Anterior cingulate cortex (tissue), 58 donors: ENCODE measurements around the gene ADAM10.
"Not testable (repeated sequence)": the region's sequence is repeated elsewhere in the genome, so short reads cannot be mapped to it uniquely, and the experiment has no call there.

Source experiments
- DNase-seq, 58 donors: peaks; one replicate each; lab custom pipeline; 2025; lab: John Stamatoyannopoulos, UW

ADAM10 gene, protein sequence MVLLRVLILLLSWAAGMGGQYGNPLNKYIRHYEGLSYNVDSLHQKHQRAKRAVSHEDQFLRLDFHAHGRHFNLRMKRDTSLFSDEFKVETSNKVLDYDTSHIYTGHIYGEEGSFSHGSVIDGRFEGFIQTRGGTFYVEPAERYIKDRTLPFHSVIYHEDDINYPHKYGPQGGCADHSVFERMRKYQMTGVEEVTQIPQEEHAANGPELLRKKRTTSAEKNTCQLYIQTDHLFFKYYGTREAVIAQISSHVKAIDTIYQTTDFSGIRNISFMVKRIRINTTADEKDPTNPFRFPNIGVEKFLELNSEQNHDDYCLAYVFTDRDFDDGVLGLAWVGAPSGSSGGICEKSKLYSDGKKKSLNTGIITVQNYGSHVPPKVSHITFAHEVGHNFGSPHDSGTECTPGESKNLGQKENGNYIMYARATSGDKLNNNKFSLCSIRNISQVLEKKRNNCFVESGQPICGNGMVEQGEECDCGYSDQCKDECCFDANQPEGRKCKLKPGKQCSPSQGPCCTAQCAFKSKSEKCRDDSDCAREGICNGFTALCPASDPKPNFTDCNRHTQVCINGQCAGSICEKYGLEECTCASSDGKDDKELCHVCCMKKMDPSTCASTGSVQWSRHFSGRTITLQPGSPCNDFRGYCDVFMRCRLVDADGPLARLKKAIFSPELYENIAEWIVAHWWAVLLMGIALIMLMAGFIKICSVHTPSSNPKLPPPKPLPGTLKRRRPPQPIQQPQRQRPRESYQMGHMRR

GRCh38 chr15:58749532-58750337 is at the start of gene ADAM10:
ADAM10 (minus strand) TSS chr15:58749707; CDS start chr15:58749534, 173 bp downstream.
- DNase-seq: peak; percentile 77 to 100 (median 99)

- DNase-seq: no peak
Measured at GRCh38 chr15:58797505-58797904, 48.0 kb upstream of the ADAM10 start.

GRCh38 chr15:58795825-58796224 is 46.3 kb upstream of the ADAM10 start:
- no peak for DNase-seq

DNA sequence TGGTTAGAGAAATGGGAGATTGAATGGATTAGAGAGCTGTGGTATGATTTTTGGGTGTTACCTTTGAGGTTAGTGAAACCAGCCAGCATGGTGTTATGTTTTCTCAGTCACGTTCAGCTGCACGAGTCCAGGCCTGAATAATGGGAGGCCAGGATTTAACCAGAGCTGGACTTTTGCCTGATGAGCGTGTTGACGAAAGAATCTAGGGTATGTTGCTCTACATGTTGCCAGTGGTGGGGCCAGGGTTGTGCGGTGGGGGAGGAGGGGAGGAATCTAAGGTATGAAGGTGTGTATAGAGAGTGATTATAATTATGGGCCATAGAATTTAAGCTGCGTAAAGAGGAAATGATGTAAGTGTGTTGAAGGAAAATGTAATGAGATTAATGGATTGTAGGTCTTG is 44.4 kb upstream of the ADAM10 start:
- DNase-seq: no peak

- no peak for DNase-seq
Measured at GRCh38 chr15:58788056-58788710, 38.7 kb upstream of the ADAM10 start.

- peak in 1 of 58 donors; percentile 20 for DNase-seq
Measured at GRCh38 chr15:58785355-58785754, 35.8 kb upstream of the ADAM10 start.

DNA sequence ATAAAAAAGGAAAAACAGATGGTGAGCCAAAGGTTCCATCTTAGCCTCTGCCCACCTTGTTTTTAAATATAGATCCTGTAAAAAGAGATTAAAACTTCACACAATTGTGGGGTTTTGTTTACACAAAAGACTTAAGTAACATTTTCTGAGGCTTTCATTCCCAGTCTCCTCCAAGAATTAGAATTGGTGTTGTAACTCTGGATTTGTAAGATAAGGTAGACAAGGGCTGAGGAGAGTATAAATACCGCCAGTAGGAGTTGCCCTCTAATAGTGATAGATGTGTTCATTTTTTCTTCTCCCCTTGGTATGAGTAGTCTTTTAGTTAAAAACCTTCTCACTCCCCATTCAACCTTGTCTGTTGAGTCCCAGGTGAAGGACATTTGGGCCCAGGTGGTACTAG is 30.0 kb upstream of the ADAM10 start:
- DNase-seq: no peak

GRCh38 chr15:58777107-58777506 is 27.6 kb upstream of the ADAM10 start:
- no peak for DNase-seq

GRCh38 chr15:58775402-58775801 is 25.9 kb upstream of the ADAM10 start:
- no peak for DNase-seq

DNA sequence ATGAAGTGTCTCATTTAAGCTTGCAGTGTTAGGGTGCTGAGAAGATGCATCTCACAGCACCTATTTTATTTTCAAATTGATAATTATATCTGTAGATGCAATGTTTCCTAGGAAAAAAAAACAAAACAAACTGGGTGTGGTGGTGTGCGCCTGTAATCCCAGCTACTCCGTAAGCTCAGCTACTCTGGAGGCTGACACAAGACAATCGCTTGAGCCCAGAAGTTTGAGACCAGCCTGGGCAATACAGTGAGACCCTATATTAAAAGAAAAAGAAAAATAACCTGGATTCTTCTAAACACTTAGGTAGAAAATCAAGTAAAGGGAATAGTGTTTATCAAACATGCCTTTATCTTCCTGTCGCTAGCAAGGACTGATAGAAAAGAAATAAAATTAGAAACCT is 23.5 kb upstream of the ADAM10 start:
- no peak for DNase-seq

- DNase-seq: peak in 48 of 58 donors; percentile 7 to 81 (median 58)
Measured at GRCh38 chr15:58771621-58772250, 22.2 kb upstream of the ADAM10 start.

DNA sequence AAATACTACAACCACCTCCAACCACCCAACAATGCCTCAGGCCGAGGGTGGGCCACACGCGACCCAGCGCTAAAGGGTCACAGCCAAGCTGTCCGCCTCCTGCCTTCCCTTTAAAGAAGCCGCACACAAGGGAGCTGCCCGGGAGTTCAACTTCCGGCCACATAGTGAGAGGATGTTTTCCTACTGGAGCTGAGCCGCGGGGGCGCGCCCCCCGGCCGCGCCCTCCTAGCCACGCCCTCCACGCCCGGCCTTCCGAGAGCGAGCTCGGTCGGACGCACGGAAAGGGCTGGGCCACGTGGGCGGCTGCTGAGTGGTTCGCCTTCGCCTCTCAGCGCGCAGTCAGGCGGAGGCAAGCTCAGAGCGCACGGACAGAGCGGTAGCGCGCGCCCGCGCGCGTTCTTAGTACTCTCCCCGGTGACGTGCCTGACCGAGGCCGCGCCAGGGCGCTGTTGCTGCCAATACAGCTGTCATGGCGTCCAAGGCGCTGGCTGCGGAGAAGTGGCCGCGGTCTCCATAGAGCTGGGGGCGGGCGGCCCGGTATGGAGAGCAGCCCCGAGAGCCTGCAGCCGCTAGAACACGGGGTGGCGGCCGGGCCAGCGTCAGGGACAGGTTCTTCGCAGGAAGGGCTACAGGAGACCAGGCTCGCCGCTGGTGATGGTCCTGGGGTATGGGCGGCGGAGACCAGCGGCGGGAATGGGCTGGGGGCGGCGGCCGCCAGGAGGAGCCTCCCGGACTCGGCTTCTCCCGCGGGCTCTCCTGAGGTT is 21.5 kb upstream of the ADAM10 start, which contains the start of gene MINDY2:
Gene MINDY2 (plus strand): TSS at position 446 of the 764 bp plus-strand sequence. CDS start 94 bp downstream, at position 540.
- peak; percentile 67 to 100 (median 98) for DNase-seq

DNA sequence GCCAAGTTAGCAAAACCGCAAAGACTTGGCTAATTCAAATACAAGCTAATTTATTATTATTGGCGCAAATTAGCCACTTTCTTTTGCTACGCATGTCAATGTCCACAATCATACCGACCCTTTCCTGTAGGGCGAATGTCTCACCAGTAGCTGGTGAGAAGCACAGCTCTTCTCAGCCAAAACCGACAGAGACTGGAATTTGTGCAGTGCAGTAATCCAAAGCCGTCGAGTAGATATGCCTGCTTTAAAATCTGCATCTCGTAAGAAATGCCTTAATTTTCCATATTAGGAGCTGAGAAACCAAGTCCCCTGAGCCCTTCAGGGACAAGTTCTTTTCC is 21.0 kb upstream of the ADAM10 start:
- peak in 4 of 58 donors; percentile 28 to 73 (median 52) for DNase-seq

GRCh38 chr15:58768601-58769004 is 19.1 kb upstream of the ADAM10 start:
- not testable (repeated sequence) for DNase-seq

- DNase-seq: no peak
Measured at GRCh38 chr15:58766290-58766689, 16.8 kb upstream of the ADAM10 start.

GRCh38 chr15:58764468-58764867 is 15.0 kb upstream of the ADAM10 start:
- DNase-seq: no peak

GRCh38 chr15:58762731-58763130 is 13.2 kb upstream of the ADAM10 start:
- DNase-seq: no peak

DNA sequence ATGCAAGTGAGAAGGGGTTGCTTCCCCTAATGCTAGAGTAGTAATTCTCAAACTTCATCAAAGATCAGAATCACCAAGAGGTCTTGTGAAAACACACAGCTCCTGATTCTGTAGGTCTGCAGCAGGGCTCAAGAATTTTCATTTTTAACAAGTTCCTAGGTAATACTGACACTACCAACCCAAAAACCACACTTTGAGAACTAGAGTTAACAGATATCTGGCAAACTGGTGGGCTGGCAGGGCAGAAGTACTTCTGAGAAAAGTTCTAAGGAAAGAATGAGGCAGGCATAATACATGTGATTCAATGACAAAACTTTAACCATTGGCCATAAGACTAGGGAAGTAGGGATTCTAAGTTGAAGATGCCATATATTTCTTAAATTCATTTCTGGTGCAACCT is 12.8 kb upstream of the ADAM10 start:
- DNase-seq: no peak

DNA sequence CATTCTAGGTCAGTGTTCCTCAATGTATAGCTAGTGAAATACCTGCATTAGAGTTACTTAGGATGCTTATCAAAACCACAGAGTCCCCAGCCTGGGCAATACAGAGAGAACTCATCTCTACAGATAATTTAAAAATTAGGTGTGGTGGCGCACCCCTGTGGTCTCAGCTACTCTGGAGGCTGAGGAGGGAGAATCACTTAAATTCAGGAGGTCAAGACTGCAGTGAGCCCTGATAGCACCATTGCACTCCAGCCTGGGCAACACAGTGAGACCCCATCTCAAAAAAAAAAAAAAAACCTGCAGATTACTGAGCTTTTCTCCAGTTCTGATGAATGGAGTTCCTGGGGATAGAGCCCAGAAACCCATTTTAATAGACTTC is 11.5 kb upstream of the ADAM10 start:
- DNase-seq: no peak
